Karpas-422 (cell line): ENCODE data around the gene STEAP4. TPM values are rescaled to one million over a fixed set of nuclear protein-coding genes. Genes with fewer than 3 reads are reported as not detected.
"Not testable (repeated sequence)": the region's sequence is repeated elsewhere in the genome, so short reads cannot be mapped to it uniquely, and the experiment has no call there.

Source experiments
- DNase-seq: peaks from one replicate; pipeline ENCODE4 v3.0.0-alpha.2; 2015
- H2AFZ ChIP-seq: fragments of 200-600 bp; sonication (generic); 2 replicates; pipeline ENCODE4 v1.6.1; 2014; ENCODE audit warnings: antibody characterized with exemption, low read length, mixed read lengths
- H3K27ac ChIP-seq: fragments of 200-600 bp; sonication (generic); 2 replicates; pipeline ENCODE4 v1.5.1; 2014; ENCODE audit warnings: mild to moderate bottlenecking, low read length, moderate library complexity
- H3K27me3 ChIP-seq: fragments of 200-600 bp; sonication (generic); 2 replicates; pipeline ENCODE4 v1.6.1; 2014; ENCODE audit warnings: low read length, mixed read lengths
- H3K36me3 ChIP-seq: fragments of 200-600 bp; sonication (generic); 2 replicates; pipeline ENCODE4 v1.6.1; 2014; ENCODE audit warnings: low read length, mixed read lengths; ENCODE audit not compliant: insufficient read depth
- H3K4me1 ChIP-seq: fragments of 200-600 bp; sonication (generic); 2 replicates; pipeline ENCODE4 v1.6.1; 2014; ENCODE audit warnings: mild to moderate bottlenecking, low read length, mixed read lengths
- H3K4me2 ChIP-seq: fragments of 200-600 bp; sonication (generic); 2 replicates; pipeline ENCODE4 v1.6.1; 2014; ENCODE audit warnings: low read length, low read depth, mild to moderate bottlenecking; ENCODE audit not compliant: poor library complexity, severe bottlenecking
- H3K4me3 ChIP-seq: fragments of 200-600 bp; sonication (generic); 2 replicates; pipeline ENCODE4 v1.5.1; 2014; ENCODE audit warnings: mild to moderate bottlenecking, antibody characterized with exemption, low read length, mixed read lengths
- H3K79me2 ChIP-seq: fragments of 200-600 bp; sonication (generic); 2 replicates; pipeline ENCODE4 v1.6.1; 2014; ENCODE audit warnings: mild to moderate bottlenecking, low read length, mixed read lengths
- H3K9ac ChIP-seq: fragments of 200-600 bp; sonication (generic); 2 replicates; pipeline ENCODE4 v1.6.0; 2014; ENCODE audit warnings: low read length
- H3K9me2 ChIP-seq: fragments of 200-600 bp; sonication (generic), shearing (Covaris generic); replicated peaks from 2 replicates; pipeline ENCODE4 v1.6.0; 2014; ENCODE audit warnings: mild to moderate bottlenecking, low read length, moderate library complexity; ENCODE audit not compliant: insufficient read depth
- H3K9me3 ChIP-seq: fragments of 300-700, 200-600 bp; sonication (generic); 2 replicates; pipeline ENCODE4 v1.6.1; 2014; ENCODE audit warnings: low read length, mixed read lengths
- H4K20me1 ChIP-seq: fragments of 200-600 bp; sonication (generic); 2 replicates; pipeline ENCODE4 v1.6.1; 2014; ENCODE audit warnings: mild to moderate bottlenecking, antibody characterized with exemption, low read length, low read depth; ENCODE audit not compliant: insufficient read depth
- total RNA-seq: library from RNA; depleted of rRNA; stranded (reverse); fragments of >200 nt; shearing (Covaris generic); gene quantifications from 2 replicates; pipeline ENCODE4 v1.2.3, GENCODE V29; 2014; ENCODE audit warnings: low replicate concordance

The STEAP4 gene
- total RNA-seq, 1 experiment from 2014 or later = not detected

DNA sequence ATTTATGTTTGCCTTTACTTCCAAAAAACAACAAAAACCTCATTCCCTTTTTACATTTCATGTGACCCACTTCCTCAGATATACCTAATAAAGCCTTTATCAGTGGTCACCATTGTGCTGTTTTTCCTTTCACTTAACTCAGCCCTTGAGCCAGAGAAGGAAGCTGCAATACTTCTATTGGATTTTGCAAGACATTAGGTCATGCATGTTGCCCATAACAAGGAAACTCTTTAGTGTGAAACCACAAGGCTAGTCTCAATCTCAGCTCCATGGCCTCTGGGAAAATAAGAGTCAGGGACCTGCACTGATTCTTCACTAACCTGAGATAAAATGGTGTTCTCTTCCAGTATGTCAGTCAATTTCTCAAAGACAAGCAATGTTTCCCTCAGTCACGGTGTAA lies 27.8 kb downstream of the STEAP4 start:
- DNase-seq = no peak
- no peaks in the 10 kb centered on the region for H3K36me3 ChIP-seq
- H3K27me3 ChIP-seq = no peaks in the 10 kb centered on the region
- no peak overlapping the region for H3K4me2 ChIP-seq
- no peak overlapping the region for H3K27ac ChIP-seq
- H4K20me1 ChIP-seq = no peaks in the 10 kb centered on the region
- H3K79me2 ChIP-seq = no peaks in the 10 kb centered on the region
- no peak overlapping the region for H3K9ac ChIP-seq
- no peak overlapping the region for H3K4me3 ChIP-seq
- no peaks in the 10 kb centered on the region for H3K4me1 ChIP-seq
- H3K9me2 ChIP-seq = no peaks in the 10 kb centered on the region
- no peak overlapping the region for H2AFZ ChIP-seq
- H3K9me3 ChIP-seq = no peaks in the 10 kb centered on the region

DNA sequence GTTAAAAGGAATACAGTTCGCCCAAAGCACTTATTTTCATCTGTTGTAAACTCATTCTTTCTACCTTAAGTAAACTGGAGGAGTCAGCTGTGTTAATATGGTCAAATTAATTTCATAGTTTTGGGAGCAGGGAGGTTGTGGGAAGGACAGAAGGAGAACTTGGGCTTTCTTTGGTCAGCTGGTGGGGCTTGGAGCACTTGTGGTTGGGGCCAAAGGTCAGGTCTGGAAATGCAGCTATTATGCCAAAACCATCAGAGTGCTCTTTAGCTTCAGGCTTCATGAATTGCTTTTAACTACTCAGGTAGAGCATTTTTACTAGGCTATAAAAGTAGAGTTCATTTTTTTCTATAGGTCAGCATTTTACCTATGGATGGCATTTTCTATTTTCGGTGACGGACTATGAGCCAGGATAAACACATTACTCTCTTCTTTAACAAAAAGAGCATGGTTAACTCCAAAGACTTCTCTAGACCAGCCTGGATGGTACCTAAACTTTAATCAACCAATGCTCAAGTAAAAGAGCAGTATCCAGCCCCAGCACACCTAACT lies 30.0 kb downstream of the STEAP4 start:
- H3K27ac ChIP-seq = no peak overlapping the region
- no peaks in the 10 kb centered on the region for H3K9me2 ChIP-seq
- no peak overlapping the region for H3K4me3 ChIP-seq
- H3K79me2 ChIP-seq = no peaks in the 10 kb centered on the region
- no peaks in the 10 kb centered on the region for H3K9me3 ChIP-seq
- no peak for DNase-seq
- H4K20me1 ChIP-seq = no peaks in the 10 kb centered on the region
- no peak overlapping the region for H2AFZ ChIP-seq
- H3K9ac ChIP-seq = no peak overlapping the region
- no peaks in the 10 kb centered on the region for H3K27me3 ChIP-seq
- no peak overlapping the region for H3K4me2 ChIP-seq
- no peaks in the 10 kb centered on the region for H3K36me3 ChIP-seq
- H3K4me1 ChIP-seq = no peaks in the 10 kb centered on the region

DNA sequence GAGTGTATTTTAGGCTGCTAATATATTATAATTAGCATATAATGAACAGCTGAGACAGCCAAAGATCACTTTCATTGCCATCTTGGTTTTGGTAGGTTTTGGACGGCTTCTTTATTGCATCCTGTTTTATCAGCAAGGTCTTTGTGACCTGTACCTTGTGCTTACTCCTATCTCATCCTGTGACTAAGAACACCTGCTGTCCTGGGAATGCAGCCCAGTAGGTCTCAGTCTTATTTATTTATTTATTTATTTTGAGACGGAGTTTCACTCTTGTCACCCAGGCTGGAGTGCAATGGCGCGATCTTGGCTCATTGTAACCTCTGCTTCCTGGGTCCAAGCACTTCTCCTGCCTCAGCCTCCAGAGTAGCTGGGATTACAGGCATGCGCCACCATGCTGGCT lies 31.8 kb downstream of the STEAP4 start:
- H4K20me1 ChIP-seq, H3K4me3 ChIP-seq, H3K36me3 ChIP-seq, H3K9me2 ChIP-seq, H3K79me2 ChIP-seq, H3K4me1 ChIP-seq, H3K4me2 ChIP-seq, H2AFZ ChIP-seq, H3K27me3 ChIP-seq, H3K9me3 ChIP-seq, H3K27ac ChIP-seq, H3K9ac ChIP-seq, DNase-seq: not testable (repeated sequence)

DNA sequence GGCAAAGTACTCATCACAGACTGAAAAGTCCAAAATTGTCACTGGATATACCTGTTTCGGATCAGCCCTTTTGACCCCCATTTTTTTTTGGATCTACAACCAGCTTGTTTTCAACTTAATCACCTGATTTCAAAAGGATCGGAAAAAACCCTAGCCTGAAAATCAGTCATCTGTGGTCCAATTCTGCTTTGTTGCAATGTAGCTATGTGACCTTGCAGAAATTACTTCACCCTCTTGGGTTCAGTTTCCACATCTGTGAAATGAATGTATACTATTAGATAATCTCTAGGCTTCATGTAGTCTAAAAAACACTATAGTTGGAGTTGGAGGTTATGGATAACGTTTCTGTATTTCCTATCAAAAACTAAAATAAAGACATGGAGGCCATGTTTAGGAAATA lies 37.1 kb downstream of the STEAP4 start:
- Histone ChIP-seq H3K9me2 (no peaks in the 10 kb centered on the region), H3K4me1 (no peaks in the 10 kb centered on the region), H2AFZ (no peak overlapping the region), H3K9me3 (no peaks in the 10 kb centered on the region), H3K27me3 (no peaks in the 10 kb centered on the region), H3K27ac (no peak overlapping the region), H3K79me2 (no peaks in the 10 kb centered on the region), H3K36me3 (no peaks in the 10 kb centered on the region), H3K4me2 (no peak overlapping the region), H4K20me1 (no peaks in the 10 kb centered on the region), H3K4me3 (no peak overlapping the region), H3K9ac (no peak overlapping the region)
- no peak for DNase-seq

GRCh38 chr7:88268858-88269257 lies 37.8 kb downstream of the STEAP4 start:
- Histone ChIP-seq H2AFZ (no peak overlapping the region), H3K79me2 (no peaks in the 10 kb centered on the region), H4K20me1 (no peaks in the 10 kb centered on the region), H3K27me3 (no peaks in the 10 kb centered on the region), H3K9me3 (no peaks in the 10 kb centered on the region), H3K9ac (no peak overlapping the region), H3K4me1 (no peaks in the 10 kb centered on the region), H3K36me3 (no peaks in the 10 kb centered on the region), H3K4me2 (no peak overlapping the region), H3K27ac (no peak overlapping the region), H3K9me2 (no peaks in the 10 kb centered on the region), H3K4me3 (no peak overlapping the region)
- no peak for DNase-seq

DNA sequence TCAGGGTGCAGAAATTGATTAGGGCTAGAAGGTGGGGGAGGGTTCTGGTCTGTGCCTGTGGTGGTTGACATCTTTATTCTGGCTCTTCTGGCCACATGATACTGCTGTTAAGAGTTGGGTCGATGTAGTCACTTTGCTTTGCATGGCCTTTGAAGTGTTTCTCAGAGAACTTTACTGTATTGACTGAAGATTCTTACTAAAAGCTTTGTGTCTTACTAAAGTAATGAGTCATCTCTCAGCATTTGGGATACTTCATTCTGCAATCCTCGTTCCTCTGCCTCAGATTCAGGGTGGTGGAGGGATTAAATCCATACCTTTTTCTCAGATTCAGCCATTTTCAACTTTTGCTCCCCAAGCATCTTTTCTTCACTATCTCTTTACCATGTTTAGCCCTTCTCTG lies 38.6 kb downstream of the STEAP4 start:
- Histone ChIP-seq H3K27me3 (no peaks in the 10 kb centered on the region), H3K9me3 (no peaks in the 10 kb centered on the region), H3K27ac (no peak overlapping the region), H3K9ac (no peak overlapping the region), H2AFZ (no peak overlapping the region), H3K36me3 (no peaks in the 10 kb centered on the region), H3K4me1 (no peaks in the 10 kb centered on the region), H3K9me2 (no peaks in the 10 kb centered on the region), H3K4me3 (no peak overlapping the region), H3K79me2 (no peaks in the 10 kb centered on the region), H4K20me1 (no peaks in the 10 kb centered on the region), H3K4me2 (no peak overlapping the region)
- DNase-seq = no peak

DNA sequence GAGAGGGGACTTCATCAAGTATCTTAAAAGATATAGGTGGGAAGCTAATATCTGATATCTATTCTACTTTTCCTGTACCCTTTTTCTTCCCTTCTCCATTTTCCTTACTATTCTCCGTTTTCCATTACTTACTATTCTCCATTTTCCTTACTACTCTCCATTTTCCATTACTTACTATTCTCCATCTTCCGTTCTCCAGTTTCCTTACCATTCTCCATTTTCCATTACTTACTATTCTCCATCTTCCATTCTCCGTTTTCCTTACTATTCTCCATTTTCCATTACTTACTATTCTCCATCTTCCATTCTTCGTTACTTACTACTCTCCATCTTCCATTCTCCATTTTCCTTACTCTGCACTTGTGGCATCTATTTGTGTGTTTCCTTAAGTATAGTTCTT lies 39.3 kb downstream of the STEAP4 start:
- Histone ChIP-seq H2AFZ (no peak overlapping the region), H3K9me3 (no peaks in the 10 kb centered on the region), H3K9me2 (no peaks in the 10 kb centered on the region), H3K4me2 (no peak overlapping the region), H3K9ac (no peak overlapping the region), H3K27ac (no peak overlapping the region), H3K36me3 (no peaks in the 10 kb centered on the region), H3K27me3 (no peaks in the 10 kb centered on the region), H4K20me1 (no peaks in the 10 kb centered on the region), H3K79me2 (no peaks in the 10 kb centered on the region), H3K4me1 (no peaks in the 10 kb centered on the region), H3K4me3 (no peak overlapping the region)
- no peak for DNase-seq

DNA sequence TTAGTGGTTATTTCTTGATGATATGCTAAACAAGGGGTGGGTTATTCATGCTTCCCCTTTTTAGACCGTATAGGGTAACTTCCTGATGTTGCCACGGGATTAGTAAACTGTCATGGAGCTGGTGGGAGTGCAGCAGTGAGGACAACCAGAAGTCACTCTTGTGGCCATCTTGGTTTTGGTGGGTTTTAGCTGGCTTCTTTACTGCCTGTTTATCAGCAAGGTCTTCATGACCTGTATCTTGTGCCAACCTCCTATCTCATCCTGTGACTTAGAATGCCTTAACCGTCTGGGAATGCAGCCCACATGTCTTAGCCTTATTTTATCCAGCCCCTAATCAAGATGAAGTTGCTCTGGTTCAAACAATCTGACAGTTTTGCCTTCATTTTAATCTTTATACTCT lies 41.7 kb downstream of the STEAP4 start:
- not testable (repeated sequence) for H3K79me2 ChIP-seq, H3K27me3 ChIP-seq, H3K4me1 ChIP-seq, H4K20me1 ChIP-seq, H3K4me3 ChIP-seq, H2AFZ ChIP-seq, H3K9me3 ChIP-seq, H3K36me3 ChIP-seq, DNase-seq, H3K9me2 ChIP-seq, H3K9ac ChIP-seq, H3K27ac ChIP-seq, H3K4me2 ChIP-seq

DNA sequence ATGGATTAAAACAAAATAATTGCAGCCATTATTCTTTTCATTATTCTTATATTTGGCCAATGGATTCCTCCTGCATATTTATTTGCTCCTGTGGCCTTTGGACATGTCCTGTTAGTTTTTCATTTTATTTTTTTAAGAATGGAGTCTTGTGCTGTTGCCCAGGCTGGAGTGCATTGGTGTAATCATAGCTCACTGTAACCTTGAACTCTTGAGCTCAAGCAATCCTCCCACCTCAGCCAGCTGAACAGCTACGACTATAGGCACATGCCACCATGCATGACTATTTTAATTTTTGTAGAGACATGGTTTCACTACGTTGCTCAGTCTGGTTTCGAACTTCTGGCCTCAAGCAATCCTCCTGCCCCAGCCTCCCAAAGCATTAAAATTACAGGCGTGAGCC lies 44.1 kb downstream of the STEAP4 start:
- H3K79me2 ChIP-seq = no peaks in the 10 kb centered on the region
- H2AFZ ChIP-seq = no peak overlapping the region
- H3K9me2 ChIP-seq = no peaks in the 10 kb centered on the region
- H3K9me3 ChIP-seq = no peaks in the 10 kb centered on the region
- no peaks in the 10 kb centered on the region for H3K36me3 ChIP-seq
- no peaks in the 10 kb centered on the region for H3K4me1 ChIP-seq
- no peak overlapping the region for H3K4me3 ChIP-seq
- H3K27me3 ChIP-seq = no peaks in the 10 kb centered on the region
- no peak overlapping the region for H3K9ac ChIP-seq
- H3K4me2 ChIP-seq = no peak overlapping the region
- no peaks in the 10 kb centered on the region for H4K20me1 ChIP-seq
- no peak overlapping the region for H3K27ac ChIP-seq
- no peak for DNase-seq
